Measurements from ENCODE around the gene CELF2.

The CELF2 gene

DNA sequence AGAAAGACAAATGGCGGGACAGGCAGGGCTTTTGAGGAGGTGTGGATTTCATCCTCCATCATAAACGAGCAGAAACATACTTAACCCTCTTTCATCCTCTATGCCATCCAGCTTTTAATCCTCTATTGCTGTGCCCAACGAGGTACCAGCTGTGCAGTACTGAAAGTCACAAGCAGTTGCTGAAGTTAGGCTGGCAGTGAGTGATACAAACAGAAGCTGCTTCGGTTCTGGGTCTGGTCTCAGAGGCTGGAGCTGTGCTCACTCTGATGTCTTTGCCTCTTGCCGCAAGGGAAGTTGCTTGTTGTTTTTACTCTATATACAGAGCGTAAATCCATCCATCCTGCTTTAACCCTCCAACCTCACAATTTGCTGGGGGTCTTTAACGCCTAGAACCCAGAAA lies 235.2 kb downstream of the CELF2 start:
- intact Hi-C loops (cut with DNase I; ENCODE audit: low total_unique reads) = no loop called here
- Histone ChIP-seq H3K4me1 (no peaks in the 10 kb centered on the region), H3K36me3 (peaks cover 3 to 34% (median 24%) of the 10 kb centered on the region in 3 donors), H3K27ac (no peak overlapping the region), H3K4me3 (no peak overlapping the region), H3K27me3 (no peaks in the 10 kb centered on the region), H3K9me3 (no peaks in the 10 kb centered on the region)
- DNase-seq = no peak
- TF ChIP-seq, protein P1, sequence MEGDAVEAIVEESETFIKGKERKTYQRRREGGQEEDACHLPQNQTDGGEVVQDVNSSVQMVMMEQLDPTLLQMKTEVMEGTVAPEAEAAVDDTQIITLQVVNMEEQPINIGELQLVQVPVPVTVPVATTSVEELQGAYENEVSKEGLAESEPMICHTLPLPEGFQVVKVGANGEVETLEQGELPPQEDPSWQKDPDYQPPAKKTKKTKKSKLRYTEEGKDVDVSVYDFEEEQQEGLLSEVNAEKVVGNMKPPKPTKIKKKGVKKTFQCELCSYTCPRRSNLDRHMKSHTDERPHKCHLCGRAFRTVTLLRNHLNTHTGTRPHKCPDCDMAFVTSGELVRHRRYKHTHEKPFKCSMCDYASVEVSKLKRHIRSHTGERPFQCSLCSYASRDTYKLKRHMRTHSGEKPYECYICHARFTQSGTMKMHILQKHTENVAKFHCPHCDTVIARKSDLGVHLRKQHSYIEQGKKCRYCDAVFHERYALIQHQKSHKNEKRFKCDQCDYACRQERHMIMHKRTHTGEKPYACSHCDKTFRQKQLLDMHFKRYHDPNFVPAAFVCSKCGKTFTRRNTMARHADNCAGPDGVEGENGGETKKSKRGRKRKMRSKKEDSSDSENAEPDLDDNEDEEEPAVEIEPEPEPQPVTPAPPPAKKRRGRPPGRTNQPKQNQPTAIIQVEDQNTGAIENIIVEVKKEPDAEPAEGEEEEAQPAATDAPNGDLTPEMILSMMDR (IDR thresholded peaks at IDR 0.05) = no peak

DNA sequence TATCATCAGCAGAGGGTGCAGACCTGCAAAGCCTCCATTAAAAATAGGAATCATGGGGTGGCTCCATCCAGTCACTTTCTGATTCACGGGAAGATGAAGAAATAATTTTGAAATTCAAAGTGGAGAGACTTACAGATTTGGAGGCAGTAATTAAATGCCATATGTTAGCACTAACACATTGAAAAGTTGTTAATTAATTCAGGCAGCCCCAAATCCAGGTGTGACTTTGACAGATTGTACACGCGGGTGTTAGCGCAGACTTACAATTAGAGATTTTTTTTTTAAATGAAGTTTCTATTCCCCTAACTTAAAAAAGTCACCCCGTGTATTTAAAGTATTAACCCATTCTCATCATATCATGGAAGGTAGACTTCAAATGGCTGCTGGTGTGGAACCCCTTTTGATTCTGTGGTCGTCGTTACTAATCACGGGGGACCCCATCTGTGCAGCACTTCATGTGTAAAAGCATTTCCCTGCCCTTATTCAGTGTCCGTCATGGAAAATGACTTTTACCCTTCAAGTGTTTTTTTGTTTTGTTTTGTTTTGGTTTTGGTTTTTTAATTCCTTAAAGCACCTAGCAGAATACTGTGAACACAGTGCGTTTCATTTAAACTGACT lies 235.8 kb downstream of the CELF2 start:
- Histone ChIP-seq H3K9me3 (no peaks in the 10 kb centered on the region), H3K27me3 (no peaks in the 10 kb centered on the region), H3K4me3 (no peak overlapping the region), H3K36me3 (peaks cover 8 to 40% (median 30%) of the 10 kb centered on the region in 3 donors), H3K4me1 (no peaks in the 10 kb centered on the region), H3K27ac (no peak overlapping the region)
- TF ChIP-seq, protein P1 (IDR thresholded peaks at IDR 0.05) = no peak
- intact Hi-C loops (cut with DNase I; ENCODE audit: low total_unique reads) = no loop called here
- no peak for DNase-seq

DNA sequence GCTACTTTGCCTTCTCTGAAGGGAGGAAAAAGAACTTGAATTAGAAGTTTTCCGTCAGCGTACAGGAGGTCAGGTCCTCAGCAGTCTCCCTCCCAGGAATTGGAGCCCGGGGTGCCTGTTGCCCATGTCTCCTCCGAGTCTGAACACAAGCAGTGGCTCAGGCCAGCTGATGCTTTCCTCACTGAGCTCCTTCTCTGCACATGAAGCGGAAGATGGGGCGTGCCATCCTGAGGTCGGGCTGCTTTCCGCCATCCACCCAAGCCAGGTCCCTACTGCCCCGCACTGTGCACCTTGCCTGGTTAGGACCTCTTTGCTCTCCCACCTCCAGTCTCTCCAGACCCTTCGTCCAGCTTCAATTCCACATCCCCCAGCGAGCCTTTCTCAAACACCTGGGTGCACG lies 237.5 kb downstream of the CELF2 start:
- Histone ChIP-seq H3K9me3 (no peaks in the 10 kb centered on the region), H3K27ac (no peak overlapping the region), H3K36me3 (peaks cover 18 to 48% (median 42%) of the 10 kb centered on the region in 3 donors), H3K27me3 (no peaks in the 10 kb centered on the region), H3K4me3 (no peak overlapping the region), H3K4me1 (no peaks in the 10 kb centered on the region)
- intact Hi-C loops (cut with DNase I; ENCODE audit: low total_unique reads) = no loop called here
- no peak for DNase-seq
- TF ChIP-seq, protein P1 (IDR thresholded peaks at IDR 0.05) = no peak

DNA sequence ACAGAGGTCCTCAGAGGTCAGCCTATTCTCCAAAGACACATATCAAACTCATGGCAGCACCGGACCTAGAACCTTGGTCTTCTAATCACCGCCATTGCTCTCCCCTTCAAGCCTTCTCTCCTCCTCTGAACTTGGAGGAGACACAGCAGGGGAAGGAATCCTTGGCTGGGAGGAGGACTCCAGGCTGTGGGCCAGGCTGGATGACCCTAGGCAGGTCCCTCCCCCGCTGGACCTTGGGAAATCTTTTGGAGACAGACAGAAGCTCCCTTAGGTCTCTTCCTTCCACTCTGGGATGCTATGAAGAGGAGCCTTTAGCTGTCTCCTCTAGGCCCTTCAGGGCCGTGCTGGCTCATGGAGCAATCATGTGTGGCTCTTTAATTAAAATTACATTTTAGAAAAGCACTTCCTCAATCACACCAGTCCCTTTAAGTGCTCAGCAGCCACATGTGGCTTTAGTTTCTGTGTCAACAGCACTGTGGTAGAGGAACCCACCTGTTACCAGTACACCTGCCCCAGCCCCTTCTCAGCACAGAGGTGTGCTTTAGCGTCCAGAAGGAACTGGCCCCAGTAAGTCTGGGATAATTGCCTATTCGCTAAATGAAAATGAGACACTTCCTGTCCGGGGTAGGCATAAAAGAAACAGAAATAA lies 238.2 kb downstream of the CELF2 start:
- intact Hi-C loops (cut with DNase I; ENCODE audit: low total_unique reads) = no loop called here
- Histone ChIP-seq H3K36me3 (peaks cover 18 to 45% (median 36%) of the 10 kb centered on the region in 3 donors), H3K9me3 (no peaks in the 10 kb centered on the region), H3K4me3 (no peak overlapping the region), H3K27me3 (no peaks in the 10 kb centered on the region), H3K4me1 (no peaks in the 10 kb centered on the region), H3K27ac (no peak overlapping the region)
- TF ChIP-seq, protein P1 (IDR thresholded peaks at IDR 0.05) = no peak
- DNase-seq = no peak

DNA sequence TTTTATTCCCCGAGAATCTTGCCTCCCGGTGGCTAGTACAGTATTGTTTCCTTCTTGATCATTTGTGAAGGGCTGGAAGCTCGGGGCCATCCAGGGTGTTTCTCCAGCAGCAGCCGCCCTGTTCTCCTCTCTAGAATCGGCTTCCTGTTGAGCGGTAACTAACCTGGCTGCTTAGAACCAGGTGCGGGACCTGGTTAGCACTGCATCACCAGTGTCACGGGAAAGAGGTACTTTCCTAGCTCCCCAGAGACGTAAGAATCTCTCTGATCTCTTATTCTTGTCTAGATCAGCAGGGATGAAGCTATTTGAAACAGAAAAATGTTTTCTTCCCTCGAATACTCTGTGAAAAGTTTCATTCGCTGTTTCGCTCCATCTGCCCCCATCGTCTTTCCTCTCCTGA lies 239.2 kb downstream of the CELF2 start:
- TF ChIP-seq, protein P1 (IDR thresholded peaks at IDR 0.05) = no peak
- Histone ChIP-seq H3K4me1 (peaks cover 0 to 6% (median 3%) of the 10 kb centered on the region in 4 donors), H3K4me3 (no peak overlapping the region), H3K27me3 (no peaks in the 10 kb centered on the region), H3K36me3 (peaks cover 15 to 39% (median 36%) of the 10 kb centered on the region in 3 donors), H3K27ac (no peak overlapping the region), H3K9me3 (no peaks in the 10 kb centered on the region)
- intact Hi-C loops (cut with DNase I; ENCODE audit: low total_unique reads) = no loop called here
- no peak for DNase-seq
